SK-N-SH treated with all-trans-retinoic acid at 6 μM for 48 hours (cell line): ENCODE results near the gene CAMK2N2.

Experiments used
- RARB ChIP-seq: fragments of 250-450 bp; sonication (Bioruptor Pico); IDR thresholded peaks from 2 replicates; pipeline ENCODE4 v1.8.0; 2021; ENCODE audit warnings: mild to moderate bottlenecking, moderate library complexity
- SNAI2 ChIP-seq: fragments of 250-450 bp; sonication (Bioruptor Pico); IDR thresholded peaks from 2 replicates; pipeline ENCODE4 v1.5.0; 2020; ENCODE audit warnings: mild to moderate bottlenecking, moderate library complexity
- TOX ChIP-seq: fragments of 250-450 bp; sonication (Bioruptor Pico); IDR thresholded peaks from 2 replicates; pipeline ENCODE4 v1.8.0; 2021; ENCODE audit warnings: mild to moderate bottlenecking, moderate library complexity, borderline replicate concordance
- ZFP3 ChIP-seq: fragments of 250-450 bp; sonication (Bioruptor Pico); IDR thresholded peaks from 2 replicates; pipeline ENCODE4 v1.5.0; 2020; ENCODE audit warnings: mild to moderate bottlenecking, moderate library complexity
- ZNF565 ChIP-seq: fragments of 450-650 bp; formaldehyde crosslinking; conservative IDR thresholded peaks from 2 replicates; pipeline ENCODE4 v1.5.0; 2020; ENCODE audit warnings: low read depth, mild to moderate bottlenecking, moderate library complexity
- ZNF8 ChIP-seq: fragments of 450-650 bp; formaldehyde crosslinking; IDR thresholded peaks from 2 replicates; pipeline ENCODE4 v1.5.0; 2020; ENCODE audit warnings: mild to moderate bottlenecking, moderate library complexity
- TF ChIP-seq, protein P1 (sequence below): fragments of 250-450 bp; sonication (Bioruptor Pico); IDR thresholded peaks from 2 replicates; pipeline ENCODE4 v1.8.0; 2020; ENCODE audit warnings: mild to moderate bottlenecking, moderate library complexity, borderline replicate concordance
- TF ChIP-seq, protein P2 (sequence below): fragments of 250-450 bp; sonication (Bioruptor Pico); IDR thresholded peaks from 2 replicates; pipeline ENCODE4 v1.5.0; 2020; ENCODE audit warnings: mild to moderate bottlenecking, moderate library complexity

GRCh38 chr3:184257083-184257915 lies 4.1 kb downstream of the CAMK2N2 start:
- TF ChIP-seq, protein P1, sequence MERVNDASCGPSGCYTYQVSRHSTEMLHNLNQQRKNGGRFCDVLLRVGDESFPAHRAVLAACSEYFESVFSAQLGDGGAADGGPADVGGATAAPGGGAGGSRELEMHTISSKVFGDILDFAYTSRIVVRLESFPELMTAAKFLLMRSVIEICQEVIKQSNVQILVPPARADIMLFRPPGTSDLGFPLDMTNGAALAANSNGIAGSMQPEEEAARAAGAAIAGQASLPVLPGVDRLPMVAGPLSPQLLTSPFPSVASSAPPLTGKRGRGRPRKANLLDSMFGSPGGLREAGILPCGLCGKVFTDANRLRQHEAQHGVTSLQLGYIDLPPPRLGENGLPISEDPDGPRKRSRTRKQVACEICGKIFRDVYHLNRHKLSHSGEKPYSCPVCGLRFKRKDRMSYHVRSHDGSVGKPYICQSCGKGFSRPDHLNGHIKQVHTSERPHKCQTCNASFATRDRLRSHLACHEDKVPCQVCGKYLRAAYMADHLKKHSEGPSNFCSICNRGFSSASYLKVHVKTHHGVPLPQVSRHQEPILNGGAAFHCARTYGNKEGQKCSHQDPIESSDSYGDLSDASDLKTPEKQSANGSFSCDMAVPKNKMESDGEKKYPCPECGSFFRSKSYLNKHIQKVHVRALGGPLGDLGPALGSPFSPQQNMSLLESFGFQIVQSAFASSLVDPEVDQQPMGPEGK (CRISPR knock-in tag), result no peak
- TF ChIP-seq RARB (CRISPR knock-in tag) (no peak), ZFP3 (CRISPR knock-in tag) (no peak), TOX (CRISPR knock-in tag) (no peak), ZNF565 (no peak), ZNF8 (CRISPR knock-in tag) (no peak), SNAI2 (CRISPR knock-in tag) (no peak)
- TF ChIP-seq, protein P2, sequence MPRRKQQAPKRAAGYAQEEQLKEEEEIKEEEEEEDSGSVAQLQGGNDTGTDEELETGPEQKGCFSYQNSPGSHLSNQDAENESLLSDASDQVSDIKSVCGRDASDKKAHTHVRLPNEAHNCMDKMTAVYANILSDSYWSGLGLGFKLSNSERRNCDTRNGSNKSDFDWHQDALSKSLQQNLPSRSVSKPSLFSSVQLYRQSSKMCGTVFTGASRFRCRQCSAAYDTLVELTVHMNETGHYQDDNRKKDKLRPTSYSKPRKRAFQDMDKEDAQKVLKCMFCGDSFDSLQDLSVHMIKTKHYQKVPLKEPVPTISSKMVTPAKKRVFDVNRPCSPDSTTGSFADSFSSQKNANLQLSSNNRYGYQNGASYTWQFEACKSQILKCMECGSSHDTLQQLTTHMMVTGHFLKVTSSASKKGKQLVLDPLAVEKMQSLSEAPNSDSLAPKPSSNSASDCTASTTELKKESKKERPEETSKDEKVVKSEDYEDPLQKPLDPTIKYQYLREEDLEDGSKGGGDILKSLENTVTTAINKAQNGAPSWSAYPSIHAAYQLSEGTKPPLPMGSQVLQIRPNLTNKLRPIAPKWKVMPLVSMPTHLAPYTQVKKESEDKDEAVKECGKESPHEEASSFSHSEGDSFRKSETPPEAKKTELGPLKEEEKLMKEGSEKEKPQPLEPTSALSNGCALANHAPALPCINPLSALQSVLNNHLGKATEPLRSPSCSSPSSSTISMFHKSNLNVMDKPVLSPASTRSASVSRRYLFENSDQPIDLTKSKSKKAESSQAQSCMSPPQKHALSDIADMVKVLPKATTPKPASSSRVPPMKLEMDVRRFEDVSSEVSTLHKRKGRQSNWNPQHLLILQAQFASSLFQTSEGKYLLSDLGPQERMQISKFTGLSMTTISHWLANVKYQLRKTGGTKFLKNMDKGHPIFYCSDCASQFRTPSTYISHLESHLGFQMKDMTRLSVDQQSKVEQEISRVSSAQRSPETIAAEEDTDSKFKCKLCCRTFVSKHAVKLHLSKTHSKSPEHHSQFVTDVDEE (CRISPR knock-in tag), result no peak
